HepG2 (cell line): ENCODE results near the gene HPS1.

ENCODE experiments used
- CTCF ChIP-seq: sonication (generic); formaldehyde crosslinking; IDR thresholded peaks from 2 replicates; pipeline ENCODE4 v1.5.0; 2020; ENCODE audit warnings: mild to moderate bottlenecking, missing genetic modification reagents, moderate library complexity
- HDAC2 ChIP-seq: sonication (generic); formaldehyde crosslinking; IDR thresholded peaks from 2 replicates; pipeline ENCODE4 v1.4.0; 2020; ENCODE audit warnings: missing genetic modification reagents
- JUND ChIP-seq: sonication (generic); formaldehyde crosslinking; IDR thresholded peaks from 2 replicates; pipeline ENCODE4 v1.8.0; 2022; ENCODE audit warnings: mild to moderate bottlenecking, missing genetic modification reagents
- NBN ChIP-seq: fragments of 450-650 bp; conservative IDR thresholded peaks from 2 replicates; pipeline ENCODE4 v1.6.1; 2017
- POLR2A ChIP-seq, 2 experiments: IDR thresholded peaks; 2 replicates each; pipeline ENCODE4 v1.6.1; 2011; ENCODE audit warnings: low read depth in 2 of 2, low read length in 2 of 2, mild to moderate bottlenecking in 1 of 2, moderate library complexity in 1 of 2; ENCODE audit not compliant: insufficient read depth in 1 of 2
- PRDM10 ChIP-seq: sonication (generic); formaldehyde crosslinking; IDR thresholded peaks from 2 replicates; pipeline ENCODE4 v1.4.0; 2020; ENCODE audit warnings: low read depth, missing genetic modification reagents
- SMAD3 ChIP-seq: sonication (generic); formaldehyde crosslinking; IDR thresholded peaks from 2 replicates; pipeline ENCODE4 v1.4.0; 2020; ENCODE audit warnings: missing genetic modification reagents
- TEF ChIP-seq: sonication (generic); formaldehyde crosslinking; IDR thresholded peaks from 2 replicates; pipeline ENCODE4 v1.5.0; 2020; ENCODE audit warnings: missing genetic modification reagents
- ZBTB20 ChIP-seq: sonication (generic); formaldehyde crosslinking; IDR thresholded peaks from 2 replicates; pipeline ENCODE4 v1.8.1; 2023; ENCODE audit warnings: missing genetic modification reagents, low read depth, mild to moderate bottlenecking, borderline replicate concordance
- ZBTB7B ChIP-seq: sonication (generic); formaldehyde crosslinking; IDR thresholded peaks from 2 replicates; pipeline ENCODE4 v1.4.0; 2020; ENCODE audit warnings: missing genetic modification reagents
- ZNF747 ChIP-seq: sonication (generic); formaldehyde crosslinking; IDR thresholded peaks from 2 replicates; pipeline ENCODE4 v1.8.1; 2023; ENCODE audit warnings: missing genetic modification reagents, mild to moderate bottlenecking, borderline replicate concordance
- ZSCAN25 ChIP-seq: sonication (generic); formaldehyde crosslinking; IDR thresholded peaks from 2 replicates; pipeline ENCODE4 v1.8.0; 2022; ENCODE audit warnings: mild to moderate bottlenecking, missing genetic modification reagents
- ZSCAN9 ChIP-seq: IDR thresholded peaks from 2 replicates; pipeline ENCODE4 v1.6.1; 2016; ENCODE audit warnings: borderline replicate concordance

GRCh38 chr10:98450618-98451017 lies 3.9 kb upstream of the HPS1 start:
- TF ChIP-seq CTCF (CRISPR knock-in tag) (no peak), TEF (no peak), NBN (no peak), ZSCAN9 (CRISPR knock-in tag) (no peak), ZBTB20 (CRISPR knock-in tag) (no peak), ZSCAN25 (CRISPR knock-in tag) (no peak), HDAC2 (CRISPR knock-in tag) (no peak), JUND (no peak), SMAD3 (CRISPR knock-in tag) (no peak), POLR2A (IDR thresholded peaks at IDR 0.05; ENCODE audit: insufficient read depth in 1 of 2, low read depth in 2 of 2, low read length in 2 of 2) (no peak), PRDM10 (CRISPR knock-in tag) (no peak), ZBTB7B (no peak), ZNF747 (CRISPR knock-in tag) (no peak)
